ENCODE data around the gene OR4D2. TPM values are rescaled to one million over a fixed set of nuclear protein-coding genes. Genes with fewer than 3 reads are reported as not detected.

Gene OR4D2
- total RNA-seq, result not detected

DNA sequence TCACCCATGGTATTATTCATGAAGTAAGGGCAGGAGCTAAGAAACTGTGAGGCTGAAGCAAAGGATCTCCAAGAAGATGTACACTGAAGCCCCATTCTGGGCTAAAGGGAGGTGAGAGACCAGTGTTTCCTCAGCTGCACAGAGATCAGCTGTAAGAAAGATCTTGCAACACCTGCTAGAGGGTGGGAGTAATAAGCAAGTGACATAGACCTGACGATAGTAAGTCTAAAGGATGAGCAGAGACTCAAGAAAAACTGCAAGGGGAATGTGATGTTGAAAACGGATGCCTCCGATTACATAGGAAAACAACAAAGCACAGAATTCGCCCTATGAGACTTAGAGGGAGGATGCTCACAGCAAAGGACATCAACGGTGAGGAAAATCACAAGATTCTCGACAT lies at the start of gene OR4D2:
TSS of gene OR4D2 (plus strand) at position 301 of the 400 bp plus-strand sequence. CDS start 2,674 bp downstream, outside the sequence.

DNA sequence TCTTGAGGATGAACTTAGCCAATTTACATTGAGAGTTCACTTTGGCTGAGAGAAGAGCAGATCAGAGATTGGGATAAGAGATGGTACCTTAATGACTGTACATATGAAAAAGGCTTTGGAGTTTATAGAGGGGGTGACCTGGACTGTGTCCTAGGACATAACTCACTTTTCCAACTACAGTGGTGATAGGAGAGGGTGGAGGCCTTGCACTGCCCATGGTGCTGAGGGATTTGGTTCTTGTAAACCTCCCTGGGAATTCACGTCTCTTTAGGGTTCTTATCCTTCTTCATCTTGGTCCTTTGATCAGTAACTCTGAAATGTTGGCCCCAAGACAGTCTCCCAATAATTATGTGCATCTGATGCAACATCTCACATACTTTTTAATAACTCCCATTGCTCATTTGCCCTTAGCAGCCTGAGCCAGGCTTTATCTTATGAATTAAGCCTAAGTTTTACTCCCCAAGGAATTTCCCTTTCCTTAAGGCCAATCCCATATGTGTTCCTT lies 18.8 kb upstream of the OR4D2 start, which contains the start of gene OR4D1:
TSS of gene OR4D1 (plus strand) at position 455 of the 505 bp plus-strand sequence. CDS start 6,770 bp downstream, outside the sequence.

DNA sequence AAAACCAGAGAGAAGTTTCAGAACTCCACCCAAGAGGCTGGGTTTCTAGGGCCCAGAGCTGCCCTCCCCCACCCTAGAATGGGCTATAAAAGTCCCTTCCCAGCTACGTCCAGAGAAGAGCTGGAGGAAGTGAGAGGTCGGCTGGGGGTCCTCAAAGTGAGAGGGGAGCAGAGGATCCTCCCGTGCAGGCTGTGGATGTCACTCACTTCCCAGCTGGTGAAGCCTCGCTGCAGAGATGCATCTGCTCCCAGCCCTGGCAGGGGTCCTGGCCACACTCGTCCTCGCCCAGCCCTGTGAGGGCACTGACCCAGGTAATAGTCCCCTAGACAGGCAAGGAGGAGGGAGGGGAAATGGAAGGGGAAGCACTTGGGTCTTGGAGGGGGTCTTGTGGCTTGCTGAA lies 25.8 kb downstream of the OR4D2 start, which contains the start of gene EPX:
TSS of gene EPX (plus strand) at position 115 of the 400 bp plus-strand sequence. CDS start at position 236, 121 bp downstream.

GRCh38 chr17:58219007-58219788 lies 52.4 kb downstream of the OR4D2 start, which contains the start of gene MKS1:
TSS of gene MKS1 (minus strand) at chr17:58219255. CDS start at chr17:58219230, 25 bp downstream.

Other genes starting within 250 kb of the OR4D2 start
- 10 to 100 TPM; 14.1 to 16.3 TPM for gene CUEDC1, start 211.6 kb upstream of the OR4D2 start, total RNA-seq
- gene VEZF1, start 178.7 kb upstream of the OR4D2 start, total RNA-seq, result 10 to 100 TPM; 44.7 to 51.0 TPM
- 100 to 1,000 TPM; 195 to 431 TPM for gene SRSF1, start 159.7 kb upstream of the OR4D2 start, total RNA-seq
- 10 to 100 TPM in 1 of 2 donors, 1 to 10 TPM in 1; 6.9 to 12.0 TPM for gene DYNLL2, start 83.6 kb upstream of the OR4D2 start, total RNA-seq
- gene OR4D1, start 18.6 kb upstream of the OR4D2 start, total RNA-seq, result not detected
- gene EPX, start 25.7 kb downstream of the OR4D2 start, total RNA-seq, result not detected
- gene MKS1, start 52.3 kb downstream of the OR4D2 start, total RNA-seq, result 10 to 100 TPM; 10.3 to 15.1 TPM
- not detected for gene LPO, start 71.6 kb downstream of the OR4D2 start, total RNA-seq
- under 1 TPM in 1 of 2 donors, not detected in 1; 0.34 TPM for gene MPO, start 114.0 kb downstream of the OR4D2 start, total RNA-seq
- 1 to 10 TPM in 1 of 2 donors, under 1 TPM in 1; 0.33 to 2.8 TPM for gene TSPOAP1, start 161.8 kb downstream of the OR4D2 start, total RNA-seq
- 10 to 100 TPM; 38.5 to 62.9 TPM for gene SUPT4H1, start 185.2 kb downstream of the OR4D2 start, total RNA-seq

Measured in melanocyte of skin (primary cell).